ENCODE measurements around the gene SPTAN1. TPM values are rescaled to one million over a fixed set of nuclear protein-coding genes. Genes with fewer than 3 reads are reported as not detected.

Gene SPTAN1
- total RNA-seq, 1 experiment from 2014 or later = 111 TPM

GRCh38 chr9:128651798-128652197 is 99.4 kb downstream of the SPTAN1 start (continued):
- TF ChIP-seq ATF3 (IDR thresholded peaks at IDR 0.05) (no peak), EGR1 (IDR thresholded peaks at IDR 0.05; ENCODE audit: low read depth) (no peak), REST (IDR thresholded peaks at IDR 0.05; ENCODE audit: low read depth) (no peak)

GRCh38 chr9:128653908-128654307 is 101.5 kb downstream of the SPTAN1 start:
- H3K79me2 ChIP-seq (ENCODE audit: insufficient read depth, low read length) = peaks cover 44% of the 10 kb centered on the region
- no peaks in the 10 kb centered on the region; a peak in 1 of 4 replicates for H3K36me3 ChIP-seq (ENCODE audit: control insufficient read depth in 1 of 2, insufficient read depth in 2 of 2, low read length in 2 of 2)
- TF ChIP-seq ZFX (IDR thresholded peaks at IDR 0.05) = no peak
- no peak for TF ChIP-seq REST (IDR thresholded peaks at IDR 0.05; ENCODE audit: low read depth)
- TF ChIP-seq POLR2AphosphoS5 (IDR thresholded peaks at IDR 0.05; ENCODE audit: low read depth, low read length) = 0 out of 2 replicates have a peak, but pooled peaks have one; percentile 15
- no peak overlapping the region for H3K4me3 ChIP-seq (replicated peaks in 1 of 2; ENCODE audit: low read depth in 1 of 2, low read length in 2 of 2)
- no peaks in the 10 kb centered on the region for H3K9me3 ChIP-seq (ENCODE audit: control insufficient read depth in 1 of 2, insufficient read depth in 1 of 2, low read depth in 1 of 2, low read length in 2 of 2)
- H3K4me2 ChIP-seq (ENCODE audit: low read length) = no peak overlapping the region
- H3K9ac ChIP-seq (ENCODE audit: low read length) = no peak overlapping the region
- POLR2A ChIA-PET = interaction anchor here (1.7 kb wide), 1 partner anchor 18 kb away, joined by 5 read pairs; no protein-coding TSS in a partner anchor
- RAD21 ChIA-PET (ENCODE audit: low non-redundant PET in 1 of 2, low total read pairs in 2 of 2, uncharacterized antibody in 2 of 2, unreplicated experiment in 2 of 2) = no interaction called here
- DNase-seq (ENCODE audit: low read depth, low spot score) = no peak
- no peaks in the 10 kb centered on the region for H3K27me3 ChIP-seq (ENCODE audit: insufficient read depth, low read length)
- H3K27ac ChIP-seq (ENCODE audit: low read depth, low read length) = no peak overlapping the region
- no peak for ATAC-seq
- no peak overlapping the region for H2AFZ ChIP-seq (ENCODE audit: low read depth, low read length, poor library complexity, severe bottlenecking)
- CTCF ChIA-PET = interaction anchor here (1.0 to 2.5 kb wide), 2 partner anchors 18 to 36 kb away, joined by 4 to 8 read pairs; no protein-coding TSS in a partner anchor
- peaks cover 6 to 31% of the 10 kb centered on the region in 2 experiments for H3K4me1 ChIP-seq (ENCODE audit: control insufficient read depth in 1 of 2, insufficient read depth in 2 of 2, low read length in 2 of 2)
- no peaks in the 10 kb centered on the region for H3K9me2 ChIP-seq (ENCODE audit: insufficient read depth)
- H4K20me1 ChIP-seq (ENCODE audit: insufficient read depth) = no peaks in the 10 kb centered on the region
- no TSS peak for BruUV-seq (replicated peaks)
- intact Hi-C loops (cut with micrococcal nuclease) = no loop called here
